WI38 (cell line): Measurements from ENCODE around the gene UNC13B.
A peak's percentile ranks its signal among the peaks of the same experiment; 100 is the strongest.

Experiments
- H3K4me3 ChIP-seq: 2 replicates; pipeline ENCODE4 v1.5.1; 2011; ENCODE audit warnings: low read depth, mild to moderate bottlenecking, control low read depth, low read length
- CTCF ChIP-seq: IDR thresholded peaks from 2 replicates; pipeline ENCODE4 v1.5.1; 2012; ENCODE audit warnings: low read depth, mild to moderate bottlenecking, control low read depth, low read length

UNC13B gene

DNA sequence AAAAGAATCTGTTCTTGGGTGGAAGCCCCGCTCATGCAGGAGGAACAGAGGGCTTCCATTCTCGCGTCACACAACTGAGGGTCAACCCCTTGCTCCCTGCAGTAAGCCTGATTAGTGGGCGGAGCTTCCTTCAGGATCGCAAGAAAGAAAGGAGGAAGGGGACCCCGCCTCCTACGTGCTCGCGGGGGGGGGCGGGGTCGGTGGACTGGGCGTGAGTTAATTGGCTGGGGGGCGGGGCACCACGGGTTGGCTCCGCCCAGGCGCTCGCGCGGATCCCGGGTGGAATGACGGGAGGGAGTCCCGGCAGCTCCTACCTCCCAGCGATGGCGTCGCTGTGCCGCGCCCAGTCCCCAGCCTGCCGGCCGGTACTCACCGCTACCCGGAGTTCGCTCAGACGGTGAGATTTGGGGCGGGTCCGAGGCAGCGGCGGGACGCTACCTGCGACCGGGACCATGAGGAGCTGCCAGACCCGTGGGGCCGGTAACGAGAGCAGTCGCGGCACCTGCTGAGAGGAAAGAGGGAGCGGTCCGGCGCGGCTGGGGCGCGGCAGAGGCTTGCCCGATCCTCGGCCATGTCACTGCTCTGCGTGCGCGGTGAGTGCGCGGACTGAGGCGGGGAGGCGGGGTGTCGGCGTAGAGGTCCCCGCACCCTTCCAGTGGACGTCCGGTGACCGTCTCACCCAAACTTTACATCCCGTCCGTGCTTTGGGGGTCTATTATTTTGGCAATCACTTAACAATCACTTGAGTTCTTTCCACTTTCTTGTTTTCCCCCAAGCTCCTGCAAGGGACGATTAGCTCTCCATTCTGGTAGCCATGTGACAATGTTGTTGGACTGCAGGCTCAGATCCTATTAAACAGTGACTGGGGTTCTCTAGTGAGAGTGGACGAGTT is at the start of gene UNC13B:
UNC13B (plus strand) TSS at position 297 of the 892 bp plus-strand sequence; CDS start at position 572, 275 bp downstream.
- peak within 1 kb of the TSS; percentile 89 for H3K4me3 ChIP-seq
- no peak for TF ChIP-seq CTCF

DNA sequence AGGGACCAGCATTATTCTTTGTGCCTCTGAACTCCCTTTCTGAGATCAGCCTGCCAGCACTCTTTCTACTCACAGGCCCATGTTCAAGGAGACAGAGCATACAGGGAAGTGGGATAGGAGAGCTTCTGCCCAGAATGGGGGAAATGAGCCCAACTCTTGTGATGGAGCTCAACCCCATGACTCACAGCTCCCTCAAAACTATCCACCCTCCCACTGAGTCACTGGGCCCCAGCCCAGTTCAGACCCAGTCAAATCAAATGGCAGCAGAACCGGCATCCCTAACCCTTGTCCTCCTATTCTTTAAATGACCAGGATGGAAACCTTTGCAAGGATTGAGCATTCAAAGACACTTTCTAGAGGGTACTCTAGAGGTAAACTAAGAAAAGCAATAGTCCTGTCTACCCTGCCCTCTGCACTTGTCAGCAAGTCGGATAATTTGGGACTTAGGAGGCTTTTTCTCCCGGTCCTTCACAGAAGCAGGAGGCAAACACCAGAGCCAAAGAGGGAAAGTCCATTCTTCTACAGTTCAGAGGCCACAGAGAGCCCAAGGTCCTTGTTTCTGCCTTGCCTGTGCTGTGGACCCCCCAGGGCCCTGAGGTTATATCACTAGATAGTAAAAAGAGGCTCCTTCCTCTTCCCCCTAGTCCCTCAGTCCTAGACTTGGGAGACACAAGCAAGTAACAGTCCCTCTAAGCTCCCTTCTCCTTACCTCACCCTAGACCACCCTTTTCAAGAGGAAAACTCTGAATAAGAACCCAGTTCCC is 49.4 kb upstream of the UNC13B start:
- H3K4me3 ChIP-seq, result peak overlapping the region; percentile 19
- TF ChIP-seq CTCF, result no peak

DNA sequence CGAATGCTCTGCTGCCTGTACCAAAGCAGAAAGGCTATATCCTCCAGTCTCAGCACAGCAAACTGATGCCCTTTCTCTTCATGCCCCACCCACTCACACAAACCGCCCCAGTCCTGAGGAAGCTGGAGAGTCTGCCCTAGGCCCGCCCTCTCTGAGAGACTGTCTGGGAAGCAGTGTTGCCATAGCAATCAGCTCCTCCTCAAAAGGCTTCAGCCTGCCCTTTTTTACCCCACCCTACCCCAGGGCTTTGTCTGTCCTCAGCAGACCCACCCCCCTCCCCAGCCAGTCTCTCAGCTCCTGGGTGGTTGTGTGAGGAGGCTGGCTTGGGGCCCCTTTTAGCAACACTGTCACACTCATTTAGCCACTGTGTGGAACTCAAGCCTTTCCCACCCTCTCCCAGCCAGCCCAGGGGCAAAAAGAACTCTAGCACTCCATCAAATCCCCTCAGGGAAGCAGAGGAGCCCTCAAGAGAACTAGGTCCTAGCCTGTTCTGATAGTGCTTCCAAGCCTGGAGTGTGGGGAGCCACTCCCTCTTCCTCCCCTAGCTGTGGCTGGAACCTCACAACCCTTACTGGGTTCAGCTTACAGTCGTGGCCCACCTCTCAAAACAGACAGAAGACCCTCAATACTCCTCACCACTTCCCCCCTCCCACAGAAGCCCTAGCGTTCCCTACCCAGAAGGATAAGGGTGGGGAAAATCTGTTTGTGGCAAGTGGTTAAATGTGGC is 47.5 kb upstream of the UNC13B start:
- no peak for TF ChIP-seq CTCF
- peak overlapping the region; percentile 74 for H3K4me3 ChIP-seq

DNA sequence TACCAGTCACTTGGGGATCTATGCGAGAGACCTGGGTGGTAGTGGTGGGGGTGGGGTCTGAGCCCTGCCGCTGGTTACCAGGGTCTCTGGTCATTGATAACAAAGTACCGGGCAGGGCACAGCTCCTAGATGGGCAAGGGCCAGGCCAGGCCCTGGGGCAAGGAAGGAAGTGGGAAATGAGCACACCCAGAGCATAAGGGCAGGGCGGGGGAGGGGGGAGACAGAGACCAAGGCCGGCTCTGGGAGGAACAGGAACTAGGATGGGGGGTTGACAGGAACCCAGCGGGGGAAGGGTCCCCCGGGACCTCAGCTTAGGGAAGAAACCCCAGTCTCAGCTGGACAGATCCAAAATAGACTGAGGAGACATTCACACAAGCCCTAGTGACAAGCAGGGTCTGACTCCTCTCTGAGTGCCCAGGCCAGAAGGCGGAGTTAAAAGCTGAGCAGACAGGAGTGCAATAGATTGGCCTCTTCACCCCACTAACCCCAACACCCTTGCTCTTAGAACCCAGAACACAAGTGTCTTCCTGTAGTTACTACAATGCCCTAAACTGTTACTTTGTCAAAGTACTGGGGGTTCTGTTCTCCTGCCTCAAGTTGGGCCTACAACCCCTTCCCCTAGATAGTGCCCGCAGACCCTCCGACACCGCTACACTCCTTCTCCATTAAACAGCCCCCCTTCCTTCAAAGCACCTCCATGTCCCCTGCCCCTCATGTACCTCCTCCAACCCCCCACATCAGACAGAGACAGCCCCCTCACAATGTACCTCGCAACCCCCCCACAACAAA is 46.8 kb upstream of the UNC13B start:
- no peak for TF ChIP-seq CTCF
- H3K4me3 ChIP-seq, result peak overlapping the region; percentile 74

GRCh38 chr9:35115680-35116538 is 45.9 kb upstream of the UNC13B start, which contains the start of gene ATOSB:
Gene ATOSB (minus strand): TSS chr9:35115862. CDS start chr9:35108274, 7,588 bp downstream.
- H3K4me3 ChIP-seq, result peak within 1 kb of the TSS; percentile 74
- TF ChIP-seq CTCF, result no peak

DNA sequence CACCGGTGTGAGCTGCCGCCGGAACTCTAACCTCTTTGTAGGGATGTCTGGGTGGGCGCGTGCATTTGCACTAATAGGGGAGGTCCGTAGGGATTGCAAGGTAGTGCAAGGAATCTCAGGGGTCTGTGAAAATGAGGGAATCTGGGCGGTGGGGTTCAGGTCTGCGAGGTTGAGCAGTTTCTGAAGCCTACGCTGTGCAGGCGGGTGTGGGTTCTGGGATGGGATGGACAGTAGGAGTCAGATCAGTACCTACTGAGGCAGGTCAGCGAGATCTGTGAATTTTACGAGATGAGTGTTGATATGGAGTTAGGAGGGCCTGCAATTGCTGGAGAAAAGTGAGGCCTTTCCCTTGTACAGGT is 45.3 kb upstream of the UNC13B start:
- peak overlapping the region; percentile 74 for H3K4me3 ChIP-seq
- no peak for TF ChIP-seq CTCF
